Mesenchymal stem cell (in vitro differentiated cells and primary cell): ENCODE results near the gene RAB7B.

Experiments used
- DNase-seq: peaks from one replicate; pipeline ENCODE4 v3.0.0-alpha.2; 2013
- H2AFZ ChIP-seq: one replicate; pipeline ENCODE4 v1.6.1; 2013; ENCODE audit warnings: low read depth, mild to moderate bottlenecking, control low read depth, inconsistent platforms, low read length, moderate library complexity
- H2AK5ac ChIP-seq: 2 replicates; pipeline ENCODE4 v1.6.1; 2013; ENCODE audit warnings: low read length, moderate library complexity, mild to moderate bottlenecking, inconsistent platforms; ENCODE audit not compliant: severe bottlenecking
- H2BK120ac ChIP-seq: one replicate; pipeline ENCODE4 v1.6.1; 2013; ENCODE audit warnings: low read depth, mild to moderate bottlenecking, inconsistent platforms, low read length, moderate library complexity
- H2BK12ac ChIP-seq, 2 experiments: one replicate each; pipeline ENCODE4 v1.6.1; 2013; ENCODE audit warnings: inconsistent platforms in 2 of 2, low read length in 2 of 2, mild to moderate bottlenecking in 2 of 2, moderate library complexity in 2 of 2, control low read depth in 1 of 2
- H2BK15ac ChIP-seq: one replicate; pipeline ENCODE4 v1.6.1; 2013; ENCODE audit warnings: mild to moderate bottlenecking, low read depth, inconsistent platforms; ENCODE audit not compliant: poor library complexity, severe bottlenecking
- H2BK5ac ChIP-seq: 2 replicates; pipeline ENCODE4 v1.6.1; 2013; ENCODE audit warnings: low read depth, mild to moderate bottlenecking, low read length, control low read depth, inconsistent platforms; ENCODE audit not compliant: poor library complexity, severe bottlenecking
- H3K14ac ChIP-seq, 2 experiments: one replicate each; pipeline ENCODE4 v1.6.1; 2013; ENCODE audit warnings: inconsistent platforms in 2 of 2, low read length in 2 of 2, control low read depth in 1 of 2, mild to moderate bottlenecking in 1 of 2, moderate library complexity in 1 of 2
- H3K18ac ChIP-seq, 2 experiments: one replicate each; pipeline ENCODE4 v1.6.1; 2013; ENCODE audit warnings: inconsistent platforms in 2 of 2, low read length in 2 of 2, control low read depth in 1 of 2, low read depth in 1 of 2, mild to moderate bottlenecking in 1 of 2
- H3K23ac ChIP-seq, 2 experiments: one replicate each; pipeline ENCODE4 v1.6.1; 2013; ENCODE audit warnings: inconsistent platforms in 2 of 2, low read length in 2 of 2, mild to moderate bottlenecking in 2 of 2, moderate library complexity in 2 of 2, control low read depth in 1 of 2
- H3K27ac ChIP-seq: 2 replicates; pipeline ENCODE4 v1.5.1; 2013; ENCODE audit warnings: mild to moderate bottlenecking, moderate library complexity, low read length, control low read depth, inconsistent platforms; ENCODE audit not compliant: poor library complexity, severe bottlenecking
- H3K27me3 ChIP-seq, 2 experiments: 2 replicates each; pipeline versions ENCODE4 v1.6.1 to v1.7.0; 2013; ENCODE audit warnings: low read length in 2 of 2, mild to moderate bottlenecking in 2 of 2, moderate library complexity in 2 of 2, control low read depth in 1 of 2, inconsistent platforms in 1 of 2; ENCODE audit not compliant: control insufficient read depth in 1 of 2, insufficient read depth in 1 of 2
- H3K36me3 ChIP-seq, 2 experiments: 2 replicates each; pipeline versions ENCODE4 v1.6.1 to v1.7.0; 2013; ENCODE audit warnings: low read length in 2 of 2, control low read depth in 1 of 2, inconsistent platforms in 1 of 2, low read depth in 1 of 2, mild to moderate bottlenecking in 1 of 2; ENCODE audit not compliant: insufficient read depth in 2 of 2, control insufficient read depth in 1 of 2
- H3K4ac ChIP-seq, 2 experiments: one replicate each; pipeline ENCODE4 v1.6.1; 2013; ENCODE audit warnings: inconsistent platforms in 2 of 2, low read length in 2 of 2, mild to moderate bottlenecking in 2 of 2, moderate library complexity in 2 of 2, control low read depth in 1 of 2, low read depth in 1 of 2
- H3K4me1 ChIP-seq: 2 replicates; pipeline ENCODE4 v1.6.1; 2013; ENCODE audit warnings: low read depth, low read length, control low read depth; ENCODE audit not compliant: control insufficient read depth, insufficient read depth
- H3K4me2 ChIP-seq: 2 replicates; pipeline ENCODE4 v1.6.1; 2013; ENCODE audit warnings: low read length, mild to moderate bottlenecking, inconsistent platforms; ENCODE audit not compliant: poor library complexity, severe bottlenecking
- H3K4me3 ChIP-seq, 2 experiments: 2 replicates each; pipeline versions ENCODE4 v1.5.1 to v1.7.0; 2013; ENCODE audit warnings: low read length in 2 of 2, mild to moderate bottlenecking in 2 of 2, control low read depth in 1 of 2, low read depth in 1 of 2; ENCODE audit not compliant: insufficient read depth in 1 of 2
- H3K79me1 ChIP-seq: replicated peaks from 2 replicates; pipeline ENCODE4 v1.6.1; 2013; ENCODE audit warnings: mild to moderate bottlenecking, control low read depth, low read length, inconsistent platforms; ENCODE audit not compliant: poor library complexity, severe bottlenecking
- H3K9ac ChIP-seq: 2 replicates; pipeline ENCODE4 v1.7.0; 2013; ENCODE audit warnings: mild to moderate bottlenecking, low read length, moderate library complexity
- H3K9me3 ChIP-seq: 2 replicates; pipeline ENCODE4 v1.7.0; 2013; ENCODE audit warnings: mild to moderate bottlenecking, low read length; ENCODE audit not compliant: control insufficient read depth
- H4K8ac ChIP-seq: one replicate; pipeline ENCODE4 v1.6.1; 2013; ENCODE audit warnings: inconsistent platforms, mild to moderate bottlenecking, low read length, moderate library complexity
- H4K91ac ChIP-seq: one replicate; pipeline ENCODE4 v1.6.1; 2013; ENCODE audit warnings: mild to moderate bottlenecking, low read length, inconsistent platforms
- WGBS: methylation state at CpG from one replicate; pipeline ENCODE4 v1.1.7; 2013; ENCODE audit warnings: mixed read lengths; 5-methylcytosine and 5-hydroxymethylcytosine counted together

Gene RAB7B

DNA sequence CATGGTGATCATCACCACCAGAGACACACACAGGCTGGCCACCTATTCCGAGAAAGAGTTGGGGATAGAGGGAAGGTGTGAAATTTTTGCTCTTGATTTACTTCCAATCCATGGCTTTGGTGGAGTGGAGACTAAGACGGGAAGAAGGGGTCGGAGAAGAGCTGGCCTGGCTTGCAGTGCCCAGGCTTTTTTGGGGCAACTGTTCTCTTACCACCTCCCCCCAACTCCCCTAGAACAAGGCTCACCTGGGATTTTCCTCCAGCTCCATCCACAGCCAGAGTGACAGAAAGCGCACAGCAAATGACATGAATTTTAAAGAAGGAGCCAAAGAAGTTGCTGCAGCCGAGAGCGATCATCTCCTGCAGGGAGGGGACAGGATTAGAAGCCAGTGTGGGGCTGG is 75.9 kb downstream of the RAB7B start:
- no peaks in the 10 kb centered on the region for H3K79me1 ChIP-seq
- H2BK15ac ChIP-seq = no peak overlapping the region
- H2BK12ac ChIP-seq = no peak overlapping the region
- no peak overlapping the region for H3K23ac ChIP-seq
- WGBS = 89% methylated on average over 5 of the region's 6 CpGs
- no peak overlapping the region for H4K91ac ChIP-seq
- H3K27ac ChIP-seq = no peak overlapping the region
- no peaks in the 10 kb centered on the region for H3K36me3 ChIP-seq
- H2AFZ ChIP-seq = no peak overlapping the region
- H3K4ac ChIP-seq = no peak overlapping the region
- no peak overlapping the region for H2BK5ac ChIP-seq
- peaks cover 9 to 10% of the 10 kb centered on the region in 2 experiments for H3K27me3 ChIP-seq
- H3K4me2 ChIP-seq = no peak overlapping the region
- no peaks in the 10 kb centered on the region for H3K9me3 ChIP-seq
- no peak overlapping the region for H4K8ac ChIP-seq
- H2AK5ac ChIP-seq = no peak overlapping the region
- H3K4me1 ChIP-seq = peaks cover 3% of the 10 kb centered on the region
- no peak overlapping the region for H3K14ac ChIP-seq
- no peak overlapping the region for H3K9ac ChIP-seq
- H2BK120ac ChIP-seq = no peak overlapping the region
- H3K4me3 ChIP-seq = no peak overlapping the region
- H3K18ac ChIP-seq = no peak overlapping the region
- no peak for DNase-seq
